GM18907 (cell line): ENCODE measurements around the gene RABEP1.

Source experiments
- ATAC-seq: cut with Tn5 transposase; IDR thresholded peaks from one replicate; pipeline ENCODE4 v1.9.1; 2021; ENCODE audit warnings: mild to moderate bottlenecking, moderate library complexity; ENCODE audit not compliant: unreplicated experiment

The RABEP1 gene

DNA sequence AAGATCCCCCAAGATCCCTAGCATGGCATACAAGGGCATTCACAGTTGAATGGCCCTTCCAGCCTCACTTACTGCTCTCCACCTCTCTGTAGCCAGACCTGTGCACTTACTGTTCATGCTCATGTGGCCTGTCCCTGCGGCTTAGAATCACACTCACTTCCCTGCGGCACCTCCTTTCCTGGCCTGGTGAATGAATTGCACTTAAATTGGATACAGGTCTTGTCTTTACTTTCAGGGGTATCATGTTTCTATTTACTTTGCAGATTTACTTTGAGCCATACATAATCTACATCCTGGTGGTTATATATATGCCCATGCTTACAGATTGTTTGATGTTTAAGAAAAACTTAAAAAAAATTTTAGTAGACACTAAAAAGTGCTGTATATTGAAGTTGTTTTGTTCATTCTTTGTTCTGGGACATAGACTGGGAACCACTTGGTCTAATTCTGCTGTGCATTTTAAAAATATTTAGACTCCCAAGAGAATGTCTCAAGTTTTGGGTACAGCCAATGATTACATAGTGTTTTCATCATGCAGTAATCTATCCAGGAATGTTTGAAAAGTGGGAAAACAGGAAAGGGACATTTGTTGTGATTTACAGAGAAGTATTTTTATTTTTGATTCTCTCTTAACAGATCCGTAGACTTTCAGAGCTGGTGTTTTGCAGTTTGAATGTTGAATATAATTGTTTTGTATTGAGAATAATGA, 73.5 kb downstream of the RABEP1 start:
- no peak for ATAC-seq

DNA sequence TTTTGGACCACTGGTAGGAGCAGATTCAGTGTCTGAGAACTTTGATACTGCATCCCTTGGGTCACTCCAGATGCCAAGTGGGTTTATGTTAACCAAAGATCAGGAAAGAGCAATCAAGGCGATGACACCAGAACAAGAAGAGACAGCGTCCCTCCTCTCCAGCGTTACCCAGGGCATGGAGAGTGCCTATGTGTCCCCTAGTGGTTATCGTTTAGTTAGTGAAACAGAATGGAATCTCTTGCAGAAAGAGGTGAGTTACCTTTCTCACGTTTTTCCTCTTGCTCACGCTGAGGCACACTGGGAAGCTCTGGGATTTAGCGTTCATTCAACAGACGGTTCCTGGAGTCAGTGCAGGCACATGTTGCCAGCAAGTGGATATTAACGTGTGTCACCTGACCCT, 79.3 kb downstream of the RABEP1 start:
- ATAC-seq, result no peak

GRCh38 chr17:5362162-5362811, 80.2 kb downstream of the RABEP1 start:
- no peak for ATAC-seq

- no peak for ATAC-seq
Observed at GRCh38 chr17:5364156-5364555, 82.1 kb downstream of the RABEP1 start.

GRCh38 chr17:5364696-5365095, 82.6 kb downstream of the RABEP1 start:
- ATAC-seq, result no peak

GRCh38 chr17:5365831-5366230, 83.7 kb downstream of the RABEP1 start:
- ATAC-seq, result no peak

DNA sequence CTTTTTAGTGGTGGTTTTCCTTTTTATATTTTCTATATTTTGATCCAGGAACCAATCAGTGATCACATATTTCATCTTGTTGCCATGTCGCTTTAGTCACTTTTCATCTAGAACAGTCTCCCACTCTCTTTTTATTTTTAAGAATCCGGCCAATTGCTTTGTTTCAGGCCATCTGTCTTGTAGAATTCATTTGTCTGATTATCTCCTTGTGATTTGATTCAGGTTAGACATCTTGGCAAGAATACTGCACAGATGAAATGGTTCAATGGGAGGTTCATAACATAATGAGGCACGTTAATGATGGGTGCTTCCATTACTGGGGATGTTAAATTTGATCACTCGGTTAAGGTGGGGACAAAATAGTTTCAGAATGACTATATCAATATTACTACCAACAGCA, 88.3 kb downstream of the RABEP1 start:
- ATAC-seq, result no peak

DNA sequence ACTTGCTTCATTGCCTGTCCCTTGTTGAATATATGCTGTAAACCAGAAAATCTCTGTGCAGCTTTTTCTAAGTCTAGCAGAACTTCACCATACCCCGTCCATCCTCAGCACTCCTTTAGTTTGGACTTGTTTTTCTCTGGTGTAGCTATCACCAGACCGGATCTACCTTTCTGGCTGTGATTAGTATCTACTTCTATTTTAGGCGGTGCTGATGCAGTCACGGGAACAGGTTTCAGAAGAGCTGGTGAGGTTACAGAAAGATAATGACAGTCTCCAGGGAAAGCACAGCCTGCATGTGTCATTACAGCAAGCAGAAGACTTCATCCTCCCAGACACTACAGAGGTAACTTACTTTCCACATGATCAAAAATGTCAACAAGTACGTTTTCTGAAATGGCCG, 91.0 kb downstream of the RABEP1 start:
- ATAC-seq, result peak; percentile 56

GRCh38 chr17:5378566-5379207, 96.6 kb downstream of the RABEP1 start:
- no peak for ATAC-seq

- ATAC-seq, result no peak
Observed at GRCh38 chr17:5379351-5380107, 97.4 kb downstream of the RABEP1 start.

GRCh38 chr17:5380491-5381135, 98.5 kb downstream of the RABEP1 start:
- ATAC-seq, result no peak

GRCh38 chr17:5381542-5381941, 99.5 kb downstream of the RABEP1 start:
- ATAC-seq, result no peak

DNA sequence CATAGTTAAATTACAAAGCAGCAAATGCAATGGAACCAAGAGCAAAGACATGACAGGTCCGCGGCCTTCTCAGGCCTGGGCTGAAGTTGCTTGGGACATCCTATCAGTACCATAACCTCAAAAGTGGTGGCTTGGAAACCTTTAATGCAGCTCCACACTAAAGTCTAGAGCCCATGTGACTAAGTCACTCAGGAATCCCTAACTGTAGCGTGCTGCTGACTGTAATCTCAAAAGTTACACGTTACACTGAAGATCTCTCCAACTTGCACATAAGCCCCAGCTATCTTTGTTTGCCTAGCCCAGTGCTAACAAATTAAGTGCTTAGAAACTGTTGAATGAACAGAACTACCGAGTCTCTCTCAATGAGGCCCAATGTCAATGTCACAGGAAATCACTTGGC, 109.6 kb downstream of the RABEP1 start:
- ATAC-seq, result no peak

DNA sequence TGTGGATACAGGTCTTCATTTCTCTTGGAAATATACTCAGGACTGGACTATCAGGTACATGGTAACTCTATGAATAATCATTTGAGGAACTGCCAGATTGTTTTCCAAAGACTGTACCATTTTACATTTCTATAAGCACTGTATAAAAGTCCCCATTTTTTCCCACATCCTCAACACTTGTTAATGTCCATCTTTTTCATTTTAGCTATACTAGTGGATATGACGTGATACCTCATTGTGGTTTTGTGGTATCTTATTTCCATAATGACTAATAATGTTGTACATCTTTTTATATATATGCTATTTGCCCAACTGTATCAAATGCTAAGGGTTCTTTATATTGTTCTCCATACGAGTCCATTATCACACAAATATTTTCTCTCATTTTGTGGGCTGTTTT, 114.5 kb downstream of the RABEP1 start:
- ATAC-seq, result no peak

- no peak for ATAC-seq
Observed at GRCh38 chr17:5399767-5400166, 117.7 kb downstream of the RABEP1 start.

GRCh38 chr17:5405400-5405799, 123.3 kb downstream of the RABEP1 start:
- no peak for ATAC-seq

DNA sequence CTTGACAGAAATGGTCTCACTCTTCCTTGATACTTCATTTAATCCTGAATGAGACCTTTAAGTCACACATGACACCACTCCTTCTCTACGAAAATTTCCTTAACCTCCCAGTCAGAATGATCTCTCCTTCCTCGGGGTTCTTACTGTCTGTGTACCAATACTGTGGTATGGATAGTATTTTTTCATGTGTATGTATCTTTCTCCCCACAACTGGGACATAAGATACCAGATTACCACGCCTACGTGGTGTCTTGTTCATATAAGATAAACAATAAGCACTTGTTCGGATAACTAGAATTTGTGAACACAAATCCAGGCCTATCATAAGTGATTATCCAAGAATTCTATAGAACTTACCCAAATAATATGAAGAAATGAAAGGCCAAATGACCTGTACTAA, 126.1 kb downstream of the RABEP1 start:
- ATAC-seq, result no peak

DNA sequence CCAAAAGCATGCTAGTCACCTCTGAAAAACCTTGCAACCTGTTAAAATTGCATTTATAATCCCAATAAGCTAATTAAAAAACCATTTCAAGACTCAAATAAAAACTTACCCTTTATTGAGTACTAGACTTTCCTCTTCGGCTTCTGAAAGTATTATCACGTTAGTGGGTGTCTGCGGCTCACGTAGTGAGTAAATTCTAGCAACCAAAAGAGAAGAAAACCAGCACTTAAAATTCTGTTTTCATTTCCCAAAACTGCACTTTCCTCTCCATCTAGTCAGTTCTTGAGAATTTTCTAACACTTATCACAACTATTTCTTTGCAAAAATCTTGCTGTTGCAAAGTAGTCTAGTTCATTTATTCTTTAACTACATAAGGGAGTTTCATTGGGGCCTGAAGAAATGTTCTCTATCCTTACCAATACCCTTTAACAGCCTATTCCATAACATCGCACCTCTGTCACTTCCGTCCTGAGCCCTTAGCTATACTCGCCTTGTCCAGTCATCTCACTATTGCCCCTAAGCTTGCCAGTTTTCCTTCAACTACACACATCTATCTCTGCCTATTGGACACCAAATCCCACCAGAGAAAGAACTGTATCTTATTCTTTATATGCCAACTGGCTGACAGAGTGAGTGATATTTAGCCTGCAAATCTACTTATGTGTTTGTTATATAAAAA, 128.6 kb downstream of the RABEP1 start:
- no peak for ATAC-seq

GRCh38 chr17:5413682-5414081, 131.6 kb downstream of the RABEP1 start:
- no peak for ATAC-seq

- no peak for ATAC-seq
Observed at GRCh38 chr17:5416901-5417300, 134.8 kb downstream of the RABEP1 start.
